ENCODE measurements around the gene TMA7B.
A peak's percentile ranks its signal among the peaks of the same experiment; 100 is the strongest.

Gene TMA7B

GRCh38 chr22:39955675-39956074, 4.5 kb upstream of the TMA7B start:
- no peak for DNase-seq

GRCh38 chr22:39956932-39957664, 3.1 kb upstream of the TMA7B start:
- no peak for DNase-seq

GRCh38 chr22:39958009-39958711, 2.0 kb upstream of the TMA7B start:
- no peak for DNase-seq

- DNase-seq, result no peak
Measured at GRCh38 chr22:39958949-39959639, 1.1 kb upstream of the TMA7B start.

- peak; percentile 76 for DNase-seq
Measured at GRCh38 chr22:39960791-39961746, 872 bp downstream of the TMA7B start.

- DNase-seq, result no peak
Measured at GRCh38 chr22:39962071-39962470, 1.9 kb downstream of the TMA7B start.

- no peak for DNase-seq
Measured at GRCh38 chr22:39965748-39966147, 5.6 kb downstream of the TMA7B start.

GRCh38 chr22:39966470-39966869, 6.3 kb downstream of the TMA7B start:
- no peak for DNase-seq

- no peak for DNase-seq
Measured at GRCh38 chr22:39967103-39967829, 7.1 kb downstream of the TMA7B start.

- no peak for DNase-seq
Measured at GRCh38 chr22:39967996-39968972, 8.1 kb downstream of the TMA7B start.

GRCh38 chr22:39970742-39971141, 10.5 kb downstream of the TMA7B start:
- DNase-seq, result no peak

- no peak for DNase-seq
Measured at GRCh38 chr22:39972641-39973040, 12.4 kb downstream of the TMA7B start.

GRCh38 chr22:39973656-39974055, 13.5 kb downstream of the TMA7B start:
- no peak for DNase-seq

- no peak for DNase-seq
Measured at GRCh38 chr22:39974065-39974464, 13.9 kb downstream of the TMA7B start.

GRCh38 chr22:39979048-39979447, 18.9 kb downstream of the TMA7B start:
- DNase-seq, result no peak

- no peak for DNase-seq
Measured at GRCh38 chr22:39979458-39979857, 19.3 kb downstream of the TMA7B start.

- DNase-seq, result no peak
Measured at GRCh38 chr22:39980596-39980995, 20.4 kb downstream of the TMA7B start.

GRCh38 chr22:39983346-39983745, 23.1 kb downstream of the TMA7B start:
- DNase-seq, result no peak

GRCh38 chr22:39984006-39984405, 23.8 kb downstream of the TMA7B start:
- DNase-seq, result no peak

GRCh38 chr22:39984746-39985145, 24.5 kb downstream of the TMA7B start:
- no peak for DNase-seq

All from CD4-positive, alpha-beta T cell treated with Interferon gamma for 1 hour (primary cell).